Ovary (tissue), 3 donors: Measurements from ENCODE around the gene LAPTM5.
"Not testable (repeated sequence)": the region's sequence is repeated elsewhere in the genome, so short reads cannot be mapped to it uniquely, and the experiment has no call there.

Source experiments
- EP300 ChIP-seq: sonication (generic); formaldehyde crosslinking; IDR thresholded peaks from one replicate; pipeline ENCODE4 v1.6.1; 2017; ENCODE audit warnings: antibody characterized with exemption
- TF ChIP-seq, protein P1 (sequence below), 3 donors: fragments of 450-650 bp in 2 of 3; fragments of 200-600 bp in 1 of 3; IDR thresholded peaks; one replicate each; pipeline versions ENCODE4 v1.5.1 to v1.8.0; 2016 to 2022; ENCODE audit warnings: antibody characterized with exemption in 3 of 3, mild to moderate bottlenecking in 1 of 3
- donor health status: DM: no; HTN: no; CAD: no.

DNA sequence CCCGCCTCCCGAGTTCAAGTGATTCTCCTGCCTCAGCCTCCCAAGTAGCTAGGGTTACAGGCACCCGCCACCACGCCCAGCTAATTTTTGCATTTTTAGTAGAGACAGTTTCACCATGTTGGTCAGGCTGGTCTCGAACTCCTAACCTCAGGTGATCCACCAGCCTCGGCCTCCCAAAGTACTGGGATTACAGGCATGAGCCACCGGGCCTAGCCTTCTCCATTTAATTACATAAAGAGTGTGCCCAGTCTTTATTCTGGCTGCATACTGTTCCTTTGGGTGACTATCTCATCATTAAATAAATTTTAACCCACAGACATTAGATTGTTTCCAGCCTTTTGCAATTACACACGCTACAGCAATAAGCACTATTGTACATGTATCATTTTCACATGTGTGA is 9.4 kb upstream of the LAPTM5 start:
- TF ChIP-seq EP300: not testable (repeated sequence)
- TF ChIP-seq, protein P1, sequence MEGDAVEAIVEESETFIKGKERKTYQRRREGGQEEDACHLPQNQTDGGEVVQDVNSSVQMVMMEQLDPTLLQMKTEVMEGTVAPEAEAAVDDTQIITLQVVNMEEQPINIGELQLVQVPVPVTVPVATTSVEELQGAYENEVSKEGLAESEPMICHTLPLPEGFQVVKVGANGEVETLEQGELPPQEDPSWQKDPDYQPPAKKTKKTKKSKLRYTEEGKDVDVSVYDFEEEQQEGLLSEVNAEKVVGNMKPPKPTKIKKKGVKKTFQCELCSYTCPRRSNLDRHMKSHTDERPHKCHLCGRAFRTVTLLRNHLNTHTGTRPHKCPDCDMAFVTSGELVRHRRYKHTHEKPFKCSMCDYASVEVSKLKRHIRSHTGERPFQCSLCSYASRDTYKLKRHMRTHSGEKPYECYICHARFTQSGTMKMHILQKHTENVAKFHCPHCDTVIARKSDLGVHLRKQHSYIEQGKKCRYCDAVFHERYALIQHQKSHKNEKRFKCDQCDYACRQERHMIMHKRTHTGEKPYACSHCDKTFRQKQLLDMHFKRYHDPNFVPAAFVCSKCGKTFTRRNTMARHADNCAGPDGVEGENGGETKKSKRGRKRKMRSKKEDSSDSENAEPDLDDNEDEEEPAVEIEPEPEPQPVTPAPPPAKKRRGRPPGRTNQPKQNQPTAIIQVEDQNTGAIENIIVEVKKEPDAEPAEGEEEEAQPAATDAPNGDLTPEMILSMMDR (IDR thresholded peaks at IDR 0.05): not testable (repeated sequence)
